PFSK-1 (cell line): ENCODE data around the gene MSI2.

Experiments used
- FOXP2 ChIP-seq: optimal IDR thresholded peaks from 2 replicates; pipeline ENCODE3; 2011; ENCODE audit warnings: borderline replicate concordance, control low read depth, inconsistent platforms; ENCODE audit not compliant: insufficient read depth; ENCODE audit errors: extremely low read length, extremely low read depth
- POLR2AphosphoS5 ChIP-seq: IDR thresholded peaks from 2 replicates; pipeline ENCODE4 v1.6.1; 2012; ENCODE audit warnings: low read depth, mild to moderate bottlenecking, control low read depth, low read length, moderate library complexity
- REST ChIP-seq, 2 experiments: IDR thresholded peaks; 2 replicates each; pipeline versions ENCODE4 v1.6.1 to v1.8.0; 2011 to 2012; ENCODE audit warnings: low read depth in 2 of 2, low read length in 2 of 2, control low read depth in 1 of 2, inconsistent platforms in 1 of 2, mild to moderate bottlenecking in 1 of 2, moderate library complexity in 1 of 2; ENCODE audit not compliant: insufficient read depth in 1 of 2
- SIN3A ChIP-seq: IDR thresholded peaks from 2 replicates; pipeline ENCODE4 v1.6.1; 2012; ENCODE audit warnings: mild to moderate bottlenecking, low read length, moderate library complexity, borderline replicate concordance; ENCODE audit not compliant: insufficient read depth
- TAF1 ChIP-seq: IDR thresholded peaks from 2 replicates; pipeline ENCODE4 v1.6.1; 2012; ENCODE audit warnings: low read length, control low read depth, borderline replicate concordance; ENCODE audit not compliant: insufficient read depth

The MSI2 gene

GRCh38 chr17:57595426-57595825 lies 339.1 kb downstream of the MSI2 start:
- TF ChIP-seq SIN3A (no peak), POLR2AphosphoS5 (no peak), REST (IDR thresholded peaks at IDR 0.05; ENCODE audit: insufficient read depth in 1 of 2, low read depth in 2 of 2, low read length in 2 of 2) (no peak), TAF1 (no peak), FOXP2 (no peak)

- TF ChIP-seq TAF1 (no peak), SIN3A (no peak), POLR2AphosphoS5 (no peak), FOXP2 (no peak), REST (IDR thresholded peaks at IDR 0.05; ENCODE audit: insufficient read depth in 1 of 2, low read depth in 2 of 2, low read length in 2 of 2) (no peak)
Measured at GRCh38 chr17:57595947-57596695, 339.8 kb downstream of the MSI2 start.

- no peak for TF ChIP-seq REST (IDR thresholded peaks at IDR 0.05; ENCODE audit: insufficient read depth in 1 of 2, low read depth in 2 of 2, low read length in 2 of 2)
- TF ChIP-seq FOXP2, result no peak
- TF ChIP-seq POLR2AphosphoS5, result no peak
- TF ChIP-seq TAF1, result no peak
- TF ChIP-seq SIN3A, result no peak
Measured at GRCh38 chr17:57597101-57597500, 340.8 kb downstream of the MSI2 start.

- TF ChIP-seq SIN3A (0 out of 2 replicates have a peak, but pooled peaks have one; percentile 18), FOXP2 (no peak)
Measured at GRCh38 chr17:57597531-57598453, 341.5 kb downstream of the MSI2 start.

- no peak for TF ChIP-seq FOXP2
- TF ChIP-seq TAF1, result no peak
- no peak for TF ChIP-seq REST (IDR thresholded peaks at IDR 0.05; ENCODE audit: insufficient read depth in 1 of 2, low read depth in 2 of 2, low read length in 2 of 2)
Measured at GRCh38 chr17:57599271-57600045, 343.1 kb downstream of the MSI2 start.
